HepG2 (cell line): Measurements from ENCODE around the gene AGER. TPM values are rescaled to one million over a fixed set of nuclear protein-coding genes. Genes with fewer than 3 reads are reported as not detected.
"Not testable (repeated sequence)": the region's sequence is repeated elsewhere in the genome, so short reads cannot be mapped to it uniquely, and the experiment has no call there.

Experiments
- ATAC-seq: fragments of 200-7000 bp; cut with Tn5 transposase; 3 replicates; pipeline ENCODE4 v1.9.1; 2020; ENCODE audit warnings: mild to moderate bottlenecking, moderate library complexity
- BruUV-seq: library from RNA; stranded (reverse); fragments of 400-500 nt; replicated peaks from 2 replicates; lab custom pipeline; 2021; lab: Mats Ljungman, UMichigan
- CTCF ChIA-PET: fragments of 300-600 bp; formaldehyde crosslinking; extraction: SDS; loops from one replicate; lab custom pipeline; 2021; ENCODE audit warnings: low total read pairs, inconsistent platforms, low intra/inter-chr PET ratio; lab: Yijun Ruan, JAX
- POLR2A ChIA-PET: fragments of 350-600 bp; sonication (Branson Sonifier 250); formaldehyde crosslinking; loops from one replicate; lab custom pipeline; 2020; ENCODE audit warnings: antibody characterized with exemption, inconsistent platforms; lab: Yijun Ruan, JAX
- DNase-seq: peaks from one replicate; pipeline ENCODE4 v3.0.0-alpha.2; 2015; ENCODE audit warnings: low spot score
- FAIRE-seq: peaks from 3 replicates; lab custom pipeline; 2011; peaks lifted over from hg19 to GRCh38; lab: Jason Lieb, UNC
- H2AFZ ChIP-seq: one replicate; pipeline ENCODE4 v1.6.1; 2011; ENCODE audit warnings: low read length, inconsistent platforms
- H3K27ac ChIP-seq: fragments of 300-600 bp; 3 replicates; pipeline ENCODE4 v1.8.0; 2011; ENCODE audit warnings: mixed run types, mild to moderate bottlenecking, mixed read lengths, low read length, inconsistent platforms; ENCODE audit not compliant: insufficient read depth; ENCODE audit errors: extremely low read length
- H3K27me3 ChIP-seq, 2 experiments: fragments of 200-600 bp in 1 of 2; 2 replicates in 1 of 2; 3 replicates in 1 of 2; pipeline versions ENCODE4 v1.6.0 to v1.8.0; 2011; ENCODE audit warnings: low read length in 2 of 2, mild to moderate bottlenecking in 2 of 2, moderate library complexity in 2 of 2, inconsistent platforms in 1 of 2; ENCODE audit not compliant: insufficient read depth in 2 of 2, control insufficient read depth in 1 of 2
- H3K36me3 ChIP-seq, 2 experiments: fragments of 200-600 bp in 1 of 2; replicated peaks in 1 of 2; 2 replicates in 1 of 2; 3 replicates in 1 of 2; pipeline versions ENCODE4 v1.5.1 to v1.8.0; 2011; ENCODE audit warnings: low read length in 2 of 2, inconsistent platforms in 1 of 2; ENCODE audit not compliant: insufficient read depth in 2 of 2, control insufficient read depth in 1 of 2
- H3K4me1 ChIP-seq: 2 replicates; pipeline ENCODE4 v1.5.1; 2012; ENCODE audit warnings: low read length, inconsistent platforms; ENCODE audit not compliant: insufficient read depth
- H3K4me2 ChIP-seq: 2 replicates; pipeline ENCODE4 v1.6.0; 2011; ENCODE audit warnings: low read depth, low read length, inconsistent platforms
- H3K4me3 ChIP-seq, 3 experiments: fragments of 200-600 bp in 1 of 3; sonication (generic), shearing (Covaris generic) in 1 of 3; replicated peaks in 1 of 3; 2 replicates each; pipeline ENCODE4 v1.5.1; 2011 to 2016; ENCODE audit warnings: low read length in 3 of 3, inconsistent platforms in 2 of 3, low read depth in 2 of 3, mild to moderate bottlenecking in 2 of 3, control low read depth in 1 of 3, mixed read lengths in 1 of 3; ENCODE audit not compliant: insufficient read depth in 1 of 3
- H3K79me2 ChIP-seq: one replicate; pipeline ENCODE4 v1.6.1; 2011; ENCODE audit warnings: low read length, inconsistent platforms; ENCODE audit not compliant: insufficient read depth
- H3K9ac ChIP-seq: 2 replicates; pipeline ENCODE4 v1.6.0; 2011; ENCODE audit warnings: mild to moderate bottlenecking, low read depth, low read length, inconsistent platforms; ENCODE audit not compliant: insufficient read depth
- H3K9me3 ChIP-seq: 2 replicates; pipeline ENCODE4 v1.5.1; 2012; ENCODE audit warnings: mild to moderate bottlenecking, low read length
- H4K20me1 ChIP-seq: 2 replicates; pipeline ENCODE4 v1.6.0; 2011; ENCODE audit warnings: inconsistent platforms, mild to moderate bottlenecking, low read length, moderate library complexity; ENCODE audit not compliant: insufficient read depth
- CEBPB ChIP-seq: IDR thresholded peaks from 2 replicates; pipeline ENCODE4 v1.6.1; 2011; ENCODE audit warnings: low read depth, low read length, improper control_type of control experiment, borderline replicate concordance
- MEIS2 ChIP-seq: sonication (generic); formaldehyde crosslinking; IDR thresholded peaks from 2 replicates; pipeline ENCODE4 v1.9.0; 2021; ENCODE audit warnings: mild to moderate bottlenecking, missing genetic modification reagents
- WGBS: methylation state at CpG from one replicate; pipeline ENCODE4 v1.1.6; 2017; ENCODE audit warnings: low lambda C conversion rate; 5-methylcytosine and 5-hydroxymethylcytosine counted together
- in situ Hi-C: cut with HindIII; loops from 2 replicates; pipeline ENCODE4 v1.10.0; 2017; ENCODE audit warnings: low pct_unique_long_range_greater_than_20kb; ENCODE audit not compliant: extremely low pct_ligation_motif_present
- intact Hi-C: fragments of 100-400 bp; cut with micrococcal nuclease; formaldehyde crosslinking; loops from one replicate; pipeline ENCODE4 v1.10.0; 2022; ENCODE audit not compliant: unreplicated experiment
- polyA plus RNA-seq, 8 experiments: library from polyadenylated mRNA; depleted of rRNA in 3 of 8; stranded (reverse) in 7 of 8; unstranded in 1 of 8; fragments of >200 nt; fragmentation: Illumina TruSeq in 4 of 8; extraction: Trizol in 4 of 8; gene quantifications; 2 replicates each; pipeline versions ENCODE4 v1.2.1 to v1.2.3, GENCODE V29; 2011 to 2016; ENCODE audit warnings: low read depth in 4 of 8, missing spikeins in 1 of 8, mixed read lengths in 1 of 8; ENCODE audit not compliant: insufficient read depth in 1 of 8
- total RNA-seq, 5 experiments: library from RNA; depleted of rRNA; stranded (reverse); fragments of >200 nt; fragmentation: Illumina TruSeq; extraction: Trizol; gene quantifications; 2 replicates each; pipeline ENCODE4 v1.2.3, GENCODE V29; 2016; ENCODE audit warnings: low read depth in 1 of 5

The AGER gene
- total and polyA plus RNA-seq, 2 of the 13 experiments (the other 11 are each of a cell fraction or from before 2014, with no cell fraction given), result 1.9 to 5.1 TPM

DNA sequence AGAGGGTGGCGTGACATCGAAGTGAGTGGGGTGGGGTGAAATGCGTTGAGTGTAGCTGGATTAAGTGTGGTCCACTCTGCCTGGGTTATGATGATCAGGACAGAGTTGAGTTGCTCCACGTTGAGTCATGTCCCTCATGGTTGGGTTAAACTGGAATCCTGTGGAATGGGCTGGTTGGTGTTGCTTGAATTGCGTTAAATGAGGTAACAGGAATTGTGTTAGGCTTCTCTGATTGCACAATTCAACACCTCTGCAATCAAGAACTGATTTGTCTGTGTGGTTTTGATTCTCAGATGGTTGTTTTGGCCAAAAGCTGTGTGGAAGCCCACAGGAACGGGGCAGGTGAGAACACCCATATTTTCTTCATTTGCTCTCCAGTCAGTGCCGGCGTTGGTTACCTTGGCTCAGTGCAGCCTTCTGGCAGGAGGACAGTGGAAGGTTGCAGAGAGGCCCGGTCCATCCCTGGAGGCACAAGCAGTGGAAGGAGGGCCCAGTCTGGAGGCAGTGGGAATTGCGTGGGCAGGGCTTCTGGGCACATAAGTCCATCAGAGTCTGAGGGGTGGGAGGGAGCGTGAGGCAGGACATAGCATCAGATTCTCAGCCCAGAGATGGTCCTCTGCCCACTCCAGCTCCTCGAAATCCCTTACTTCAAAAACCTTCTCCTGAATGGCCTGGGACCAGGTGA is 28.2 kb upstream of the AGER start:
- POLR2A ChIA-PET, result no interaction called here

GRCh38 chr6:32211432-32211831 is 27.4 kb upstream of the AGER start:
- intact Hi-C loops, DNase-seq, H3K9me3 ChIP-seq, H3K4me2 ChIP-seq, H3K27ac ChIP-seq, in situ Hi-C loops, H4K20me1 ChIP-seq, H3K4me3 ChIP-seq, FAIRE-seq, H2AFZ ChIP-seq, H3K9ac ChIP-seq, H3K36me3 ChIP-seq, POLR2A ChIA-PET, ATAC-seq, H3K79me2 ChIP-seq, CTCF ChIA-PET, BruUV-seq: not testable (repeated sequence)
- whole genome bisulfite sequencing, result 37% methylated on average over 4 of the region's 4 CpGs
- peaks cover 4 to 17% of the 10 kb centered on the region in 2 experiments; a peak in 3 of 5 replicates for H3K27me3 ChIP-seq
- H3K4me1 ChIP-seq, result peaks cover 24% of the 10 kb centered on the region

More for the DNA sequence above, 28.2 kb upstream of the AGER start:
- H3K79me2 ChIP-seq, result no peaks in the 10 kb centered on the region
- TF ChIP-seq CEBPB, result peak; percentile 78; the same call in 1 of the 2 replicates
- TF ChIP-seq MEIS2, result no peak
- H3K9ac ChIP-seq, result no peak overlapping the region
- peaks cover 24% of the 10 kb centered on the region for H3K4me1 ChIP-seq
- no peak overlapping the region for H3K27ac ChIP-seq
- H3K4me2 ChIP-seq, result no peak overlapping the region
- ATAC-seq (no peak), FAIRE-seq (no peak), DNase-seq (no peak)
- in situ Hi-C loops, result no loop called here
- H2AFZ ChIP-seq, result no peak overlapping the region
- CTCF ChIA-PET, result no interaction called here
- no peaks in the 10 kb centered on the region for H4K20me1 ChIP-seq
- H3K9me3 ChIP-seq, result no peaks in the 10 kb centered on the region
- 37% methylated on average over 12 of the region's 12 CpGs for WGBS
- H3K36me3 ChIP-seq, result no peaks in the 10 kb centered on the region
- no TSS peak for BruUV-seq
- peaks cover 4 to 23% of the 10 kb centered on the region in 2 experiments; a peak in 3 of 5 replicates for H3K27me3 ChIP-seq
- H3K4me3 ChIP-seq, result no peak overlapping the region
- intact Hi-C loops, result no loop called here
